Stimulated activated naive CD8-positive, alpha-beta T cell treated with anti-CD3 and anti-CD28 coated beads, Interleukin-15, amount 100 ng/mL, for 72 hours (primary cell): ENCODE results near the gene MED31.

ENCODE experiments used
- ATAC-seq: fragments of 150-1000 bp; cut with Tn5 transposase; 2 replicates; pipeline ENCODE4 v1.10.0; 2021; ENCODE audit warnings: mild to moderate bottlenecking, moderate library complexity
- DNase-seq, 2 donors: peaks; one replicate each; pipeline ENCODE4 v3.0.0; 2021 to 2022
- H3K27ac Mint-ChIP-seq, 2 donors: one replicate each; pipeline ENCODE4 v1.8.0; 2022; ENCODE audit warnings: mild to moderate bottlenecking in 2 of 2, mixed read lengths in 2 of 2, moderate library complexity in 2 of 2
- H3K27me3 Mint-ChIP-seq: one replicate; pipeline ENCODE4 v1.8.0; 2022; ENCODE audit warnings: mixed read lengths
- H3K4me1 Mint-ChIP-seq: one replicate; pipeline ENCODE4 v1.8.0; 2022; ENCODE audit warnings: mild to moderate bottlenecking, mixed read lengths
- H3K4me3 Mint-ChIP-seq, 2 donors: one replicate each; pipeline ENCODE4 v1.8.0; 2022; ENCODE audit warnings: mild to moderate bottlenecking in 2 of 2, mixed read lengths in 2 of 2, moderate library complexity in 1 of 2
- H3K9me3 Mint-ChIP-seq, 2 donors: one replicate each; pipeline ENCODE4 v1.8.0; 2022; ENCODE audit warnings: mixed read lengths in 2 of 2

Gene MED31

GRCh38 chr17:6648181-6648580, 3.2 kb downstream of the MED31 start:
- no peak overlapping the region for H3K27ac Mint-ChIP-seq
- no peak for DNase-seq
- no peaks in the 10 kb centered on the region for H3K27me3 Mint-ChIP-seq
- no peak overlapping the region for H3K4me3 Mint-ChIP-seq
- H3K4me1 Mint-ChIP-seq, result peaks cover 76% of the 10 kb centered on the region
- ATAC-seq, result no peak
- H3K9me3 Mint-ChIP-seq, result no peaks in the 10 kb centered on the region

GRCh38 chr17:6643451-6644125, 7.8 kb downstream of the MED31 start:
- Mint-ChIP-seq H3K27me3 (no peaks in the 10 kb centered on the region), H3K27ac (peak overlapping the region; percentile 54), H3K4me1 (peaks cover 86% of the 10 kb centered on the region), H3K9me3 (no peaks in the 10 kb centered on the region), H3K4me3 (peak overlapping the region; percentile 31 to 43)
- ATAC-seq, result no peak
- DNase-seq, result no peak

- Mint-ChIP-seq H3K9me3 (no peaks in the 10 kb centered on the region), H3K4me3 (peak overlapping the region; percentile 47 to 55), H3K27me3 (no peaks in the 10 kb centered on the region), H3K27ac (peak overlapping the region in 1 of 2 donors; percentile 66), H3K4me1 (peaks cover 87% of the 10 kb centered on the region)
- DNase-seq, result no peak
- ATAC-seq, result no peak
Observed at GRCh38 chr17:6642592-6642991, 8.8 kb downstream of the MED31 start.

- peak overlapping the region; percentile 89 to 97 for H3K4me3 Mint-ChIP-seq
- H3K27ac Mint-ChIP-seq, result peak overlapping the region; percentile 97 to 99
- H3K4me1 Mint-ChIP-seq, result peaks cover 83% of the 10 kb centered on the region
- no peaks in the 10 kb centered on the region for H3K9me3 Mint-ChIP-seq
- no peaks in the 10 kb centered on the region for H3K27me3 Mint-ChIP-seq
- ATAC-seq, result peak; percentile 7
- no peak for DNase-seq
Observed at GRCh38 chr17:6641247-6641863, 10.1 kb downstream of the MED31 start.

- peak; percentile 92 to 96 for DNase-seq
- Mint-ChIP-seq H3K9me3 (no peaks in the 10 kb centered on the region), H3K27me3 (no peaks in the 10 kb centered on the region), H3K4me1 (peaks cover 77% of the 10 kb centered on the region), H3K27ac (peak within 1 kb of the TSS; percentile 97 to 99), H3K4me3 (peak within 1 kb of the TSS; percentile 89 to 97)
- ATAC-seq, result peak; percentile 92
Observed at GRCh38 chr17:6640536-6641246, 10.7 kb downstream of the MED31 start, which contains the start of the genes KIAA0753 and TXNDC17. TSS of gene KIAA0753 (minus strand) at chr17:6640711. CDS start at chr17:6635103, 5,608 bp downstream. TSS of gene TXNDC17 (plus strand) at chr17:6641060. CDS start at chr17:6641083, 23 bp downstream.

GRCh38 chr17:6639586-6640535, 11.5 kb downstream of the MED31 start:
- ATAC-seq, result peak; percentile 49
- peak; percentile 38 to 49 for DNase-seq
- H3K4me1 Mint-ChIP-seq, result peaks cover 68% of the 10 kb centered on the region
- no peaks in the 10 kb centered on the region for H3K9me3 Mint-ChIP-seq
- H3K27ac Mint-ChIP-seq, result peak overlapping the region; percentile 97 to 99
- no peaks in the 10 kb centered on the region for H3K27me3 Mint-ChIP-seq
- H3K4me3 Mint-ChIP-seq, result peak overlapping the region; percentile 89 to 97

- Mint-ChIP-seq H3K4me1 (peaks cover 61% of the 10 kb centered on the region), H3K27me3 (no peaks in the 10 kb centered on the region), H3K27ac (peak overlapping the region; percentile 97 to 99), H3K4me3 (peak overlapping the region; percentile 89 to 97), H3K9me3 (no peaks in the 10 kb centered on the region)
- DNase-seq, result no peak
- no peak for ATAC-seq
Observed at GRCh38 chr17:6639014-6639585, 12.3 kb downstream of the MED31 start.

- no peaks in the 10 kb centered on the region for H3K27me3 Mint-ChIP-seq
- peak overlapping the region; percentile 89 to 97 for H3K4me3 Mint-ChIP-seq
- H3K9me3 Mint-ChIP-seq, result no peaks in the 10 kb centered on the region
- peak overlapping the region in 1 of 2 donors; percentile 48 for H3K27ac Mint-ChIP-seq
- peaks cover 53% of the 10 kb centered on the region for H3K4me1 Mint-ChIP-seq
- DNase-seq, result no peak
- no peak for ATAC-seq
Observed at GRCh38 chr17:6638046-6638908, 13.1 kb downstream of the MED31 start.

GRCh38 chr17:6637458-6637840, 14.0 kb downstream of the MED31 start:
- Mint-ChIP-seq H3K27ac (peak overlapping the region; percentile 8 to 14), H3K27me3 (no peaks in the 10 kb centered on the region), H3K9me3 (no peaks in the 10 kb centered on the region), H3K4me3 (no peak overlapping the region), H3K4me1 (peaks cover 44% of the 10 kb centered on the region)
- DNase-seq (no peak), ATAC-seq (no peak)

GRCh38 chr17:6636616-6637457, 14.6 kb downstream of the MED31 start:
- ATAC-seq, result no peak
- no peak for DNase-seq
- Mint-ChIP-seq H3K4me3 (no peak overlapping the region), H3K27ac (peak overlapping the region in 1 of 2 donors; percentile 8), H3K9me3 (no peaks in the 10 kb centered on the region), H3K27me3 (no peaks in the 10 kb centered on the region), H3K4me1 (peaks cover 38% of the 10 kb centered on the region)

- no peak overlapping the region for H3K27ac Mint-ChIP-seq
- DNase-seq (no peak), ATAC-seq (no peak)
- peaks cover 34% of the 10 kb centered on the region for H3K4me1 Mint-ChIP-seq
- H3K4me3 Mint-ChIP-seq, result no peak overlapping the region
- H3K9me3 Mint-ChIP-seq, result no peaks in the 10 kb centered on the region
- no peaks in the 10 kb centered on the region for H3K27me3 Mint-ChIP-seq
Observed at GRCh38 chr17:6636105-6636504, 15.3 kb downstream of the MED31 start.

GRCh38 chr17:6633263-6633662, 18.1 kb downstream of the MED31 start:
- H3K4me3 Mint-ChIP-seq, result no peak overlapping the region
- ATAC-seq, result no peak
- H3K27me3 Mint-ChIP-seq, result no peaks in the 10 kb centered on the region
- H3K27ac Mint-ChIP-seq, result no peak overlapping the region
- peaks cover 16% of the 10 kb centered on the region for H3K4me1 Mint-ChIP-seq
- no peak for DNase-seq
- no peaks in the 10 kb centered on the region for H3K9me3 Mint-ChIP-seq

- H3K9me3 Mint-ChIP-seq, result no peaks in the 10 kb centered on the region
- H3K4me1 Mint-ChIP-seq, result peaks cover 9% of the 10 kb centered on the region
- no peak overlapping the region for H3K4me3 Mint-ChIP-seq
- no peak overlapping the region for H3K27ac Mint-ChIP-seq
- ATAC-seq, result no peak
- H3K27me3 Mint-ChIP-seq, result no peaks in the 10 kb centered on the region
- DNase-seq, result no peak
Observed at GRCh38 chr17:6632530-6632929, 18.9 kb downstream of the MED31 start.
